ENCODE data around the gene CD274.

- TF ChIP-seq, protein P1, sequence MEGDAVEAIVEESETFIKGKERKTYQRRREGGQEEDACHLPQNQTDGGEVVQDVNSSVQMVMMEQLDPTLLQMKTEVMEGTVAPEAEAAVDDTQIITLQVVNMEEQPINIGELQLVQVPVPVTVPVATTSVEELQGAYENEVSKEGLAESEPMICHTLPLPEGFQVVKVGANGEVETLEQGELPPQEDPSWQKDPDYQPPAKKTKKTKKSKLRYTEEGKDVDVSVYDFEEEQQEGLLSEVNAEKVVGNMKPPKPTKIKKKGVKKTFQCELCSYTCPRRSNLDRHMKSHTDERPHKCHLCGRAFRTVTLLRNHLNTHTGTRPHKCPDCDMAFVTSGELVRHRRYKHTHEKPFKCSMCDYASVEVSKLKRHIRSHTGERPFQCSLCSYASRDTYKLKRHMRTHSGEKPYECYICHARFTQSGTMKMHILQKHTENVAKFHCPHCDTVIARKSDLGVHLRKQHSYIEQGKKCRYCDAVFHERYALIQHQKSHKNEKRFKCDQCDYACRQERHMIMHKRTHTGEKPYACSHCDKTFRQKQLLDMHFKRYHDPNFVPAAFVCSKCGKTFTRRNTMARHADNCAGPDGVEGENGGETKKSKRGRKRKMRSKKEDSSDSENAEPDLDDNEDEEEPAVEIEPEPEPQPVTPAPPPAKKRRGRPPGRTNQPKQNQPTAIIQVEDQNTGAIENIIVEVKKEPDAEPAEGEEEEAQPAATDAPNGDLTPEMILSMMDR (IDR thresholded peaks at IDR 0.05; ENCODE audit: low read length) = no peak
- TF ChIP-seq EZH2 (IDR thresholded peaks at IDR 0.05; ENCODE audit: borderline replicate concordance, low read length) = no peak
Observed at GRCh38 chr9:5446451-5447236, 3.7 kb upstream of the CD274 start.

Measured in OCI-LY1 (cell line).